Suprapubic skin (tissue), 4 donors: ENCODE data around the gene KRT23. TPM values are rescaled to one million over a fixed set of nuclear protein-coding genes. Genes with fewer than 3 reads are reported as not detected.
"Not testable (repeated sequence)": the region's sequence is repeated elsewhere in the genome, so short reads cannot be mapped to it uniquely, and the experiment has no call there.

ENCODE experiments used
- DNase-seq, 2 donors: peaks; one replicate each; pipeline ENCODE4 v3.0.0-alpha.2; 2019; ENCODE audit warnings: low spot score in 2 of 2
- H3K27ac ChIP-seq: fragments of 200-600 bp; sonication (generic); one replicate; pipeline ENCODE4 v1.5.1; 2019
- H3K27me3 ChIP-seq: fragments of 200-600 bp; sonication (generic); one replicate; pipeline ENCODE4 v1.5.1; 2019
- H3K36me3 ChIP-seq: fragments of 200-600 bp; sonication (generic); one replicate; pipeline ENCODE4 v1.5.1; 2019
- H3K4me1 ChIP-seq: fragments of 200-600 bp; sonication (generic); one replicate; pipeline ENCODE4 v1.5.1; 2019
- H3K4me3 ChIP-seq: fragments of 200-600 bp; sonication (generic); one replicate; pipeline ENCODE4 v1.5.1; 2019; ENCODE audit warnings: mild to moderate bottlenecking
- H3K9me3 ChIP-seq: fragments of 200-600 bp; sonication (generic); one replicate; pipeline ENCODE4 v1.5.1; 2019
- EP300 ChIP-seq: sonication (generic); formaldehyde crosslinking; IDR thresholded peaks from one replicate; pipeline ENCODE4 v1.6.1; 2017; ENCODE audit warnings: antibody characterized with exemption
- POLR2A ChIP-seq, 2 donors: fragments of 450-650 bp; IDR thresholded peaks; one replicate each; pipeline ENCODE4 v1.6.1; 2017; ENCODE audit warnings: antibody characterized with exemption in 2 of 2, mild to moderate bottlenecking in 2 of 2, moderate library complexity in 2 of 2
- POLR2AphosphoS5 ChIP-seq, 3 donors: sonication (generic); formaldehyde crosslinking; IDR thresholded peaks; one replicate each; pipeline ENCODE4 v1.6.1; 2017; ENCODE audit warnings: antibody characterized with exemption in 3 of 3
- WGBS: methylation state at CpG from one replicate; pipeline ENCODE4 v1.1.5; 2018; 5-methylcytosine and 5-hydroxymethylcytosine counted together
- total RNA-seq, 4 donors: library from RNA; depleted of rRNA; stranded (reverse); fragments of >200 nt; gene quantifications; one replicate each; pipeline ENCODE4 v1.1.0, GENCODE V29; 2016
- TF ChIP-seq, protein P1 (sequence below), 2 donors: fragments of 200-600 bp in 1 of 2; fragments of 450-650 bp in 1 of 2; sonication (generic) in 1 of 2; IDR thresholded peaks; one replicate each; pipeline ENCODE4 v1.5.1; 2016 to 2019; ENCODE audit warnings: antibody characterized with exemption in 2 of 2, mild to moderate bottlenecking in 1 of 2, moderate library complexity in 1 of 2

KRT23 gene
- total RNA-seq, 4 donors from 2014 or later: 84.6 to 310 (median 217) TPM

GRCh38 chr17:40932608-40933007 is 4.8 kb downstream of the KRT23 start:
- Histone ChIP-seq H3K4me1 (peaks cover 8% of the 10 kb centered on the region), H3K27me3 (peaks cover 4% of the 10 kb centered on the region), H3K4me3 (no peak overlapping the region), H3K27ac (no peak overlapping the region), H3K9me3 (no peaks in the 10 kb centered on the region), H3K36me3 (no peaks in the 10 kb centered on the region)
- no peak for TF ChIP-seq EP300
- TF ChIP-seq POLR2AphosphoS5 (IDR thresholded peaks at IDR 0.05): no peak
- no peak for TF ChIP-seq POLR2A (IDR thresholded peaks at IDR 0.05)
- TF ChIP-seq, protein P1, sequence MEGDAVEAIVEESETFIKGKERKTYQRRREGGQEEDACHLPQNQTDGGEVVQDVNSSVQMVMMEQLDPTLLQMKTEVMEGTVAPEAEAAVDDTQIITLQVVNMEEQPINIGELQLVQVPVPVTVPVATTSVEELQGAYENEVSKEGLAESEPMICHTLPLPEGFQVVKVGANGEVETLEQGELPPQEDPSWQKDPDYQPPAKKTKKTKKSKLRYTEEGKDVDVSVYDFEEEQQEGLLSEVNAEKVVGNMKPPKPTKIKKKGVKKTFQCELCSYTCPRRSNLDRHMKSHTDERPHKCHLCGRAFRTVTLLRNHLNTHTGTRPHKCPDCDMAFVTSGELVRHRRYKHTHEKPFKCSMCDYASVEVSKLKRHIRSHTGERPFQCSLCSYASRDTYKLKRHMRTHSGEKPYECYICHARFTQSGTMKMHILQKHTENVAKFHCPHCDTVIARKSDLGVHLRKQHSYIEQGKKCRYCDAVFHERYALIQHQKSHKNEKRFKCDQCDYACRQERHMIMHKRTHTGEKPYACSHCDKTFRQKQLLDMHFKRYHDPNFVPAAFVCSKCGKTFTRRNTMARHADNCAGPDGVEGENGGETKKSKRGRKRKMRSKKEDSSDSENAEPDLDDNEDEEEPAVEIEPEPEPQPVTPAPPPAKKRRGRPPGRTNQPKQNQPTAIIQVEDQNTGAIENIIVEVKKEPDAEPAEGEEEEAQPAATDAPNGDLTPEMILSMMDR (IDR thresholded peaks at IDR 0.05): no peak
- 72% methylated on average over 2 of the region's 2 CpGs for WGBS
- DNase-seq: no peak

DNA sequence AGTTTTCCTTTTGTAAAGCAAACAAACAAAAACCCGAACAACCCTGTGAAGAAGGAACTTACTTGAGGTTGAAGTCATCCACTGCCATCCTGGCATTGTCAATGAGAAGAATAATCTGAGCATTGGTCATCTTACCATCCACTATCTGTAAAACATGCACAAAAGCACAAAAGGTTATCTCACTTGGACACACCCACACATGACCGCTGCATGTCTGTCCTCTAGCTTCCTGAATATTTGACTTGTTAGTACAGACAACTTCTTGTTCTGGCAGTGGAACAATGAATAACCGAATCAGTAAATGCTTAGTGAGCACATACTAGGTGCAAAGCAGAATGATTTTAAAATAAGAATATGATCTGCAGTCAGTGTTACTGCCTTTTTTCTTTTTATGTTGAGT is 6.1 kb downstream of the KRT23 start:
- Histone ChIP-seq H3K9me3 (no peaks in the 10 kb centered on the region), H3K4me3 (no peak overlapping the region), H3K27me3 (peaks cover 1% of the 10 kb centered on the region), H3K36me3 (no peaks in the 10 kb centered on the region), H3K4me1 (no peaks in the 10 kb centered on the region), H3K27ac (no peak overlapping the region)
- 51% methylated on average over 3 of the region's 3 CpGs for WGBS
- DNase-seq: no peak
- TF ChIP-seq POLR2A (IDR thresholded peaks at IDR 0.05) (no peak), POLR2AphosphoS5 (IDR thresholded peaks at IDR 0.05) (no peak), EP300 (no peak)
- TF ChIP-seq, protein P1 (IDR thresholded peaks at IDR 0.05): no peak

- Histone ChIP-seq H3K4me3 (no peak overlapping the region), H3K27me3 (no peaks in the 10 kb centered on the region), H3K27ac (no peak overlapping the region), H3K36me3 (no peaks in the 10 kb centered on the region), H3K4me1 (peaks cover 10% of the 10 kb centered on the region), H3K9me3 (no peaks in the 10 kb centered on the region)
- WGBS: 47% methylated on average over 8 of the region's 8 CpGs
- TF ChIP-seq, protein P1 (IDR thresholded peaks at IDR 0.05): no peak
- TF ChIP-seq EP300 (no peak), POLR2A (IDR thresholded peaks at IDR 0.05) (no peak), POLR2AphosphoS5 (IDR thresholded peaks at IDR 0.05) (no peak)
- no peak for DNase-seq
These were observed 11.1 kb downstream of the KRT23 start for GRCh38 chr17:40926341-40926740.

GRCh38 chr17:40922239-40922638 is 15.2 kb downstream of the KRT23 start:
- Histone ChIP-seq H3K4me3 (no peak overlapping the region), H3K36me3 (no peaks in the 10 kb centered on the region), H3K27me3 (no peaks in the 10 kb centered on the region), H3K4me1 (peaks cover 10% of the 10 kb centered on the region), H3K27ac (peak overlapping the region; percentile 73), H3K9me3 (no peaks in the 10 kb centered on the region)
- peak in 1 of 2 donors; percentile 79 for DNase-seq
- TF ChIP-seq POLR2AphosphoS5 (IDR thresholded peaks at IDR 0.05): peak in 1 of 3 donors; percentile 42
- TF ChIP-seq, protein P1 (IDR thresholded peaks at IDR 0.05): no peak
- WGBS: 25% methylated on average over 2 of the region's 2 CpGs

- H3K4me3 ChIP-seq: no peak overlapping the region
- H3K9me3 ChIP-seq: no peaks in the 10 kb centered on the region
- 63% methylated on average over 2 of the region's 2 CpGs for WGBS
- no peaks in the 10 kb centered on the region for H3K27me3 ChIP-seq
- no peaks in the 10 kb centered on the region for H3K36me3 ChIP-seq
- peaks cover 10% of the 10 kb centered on the region for H3K4me1 ChIP-seq
- no peak overlapping the region for H3K27ac ChIP-seq
- no peak for DNase-seq
- TF ChIP-seq, protein P1 (IDR thresholded peaks at IDR 0.05): no peak
- TF ChIP-seq POLR2A (IDR thresholded peaks at IDR 0.05): no peak
- TF ChIP-seq EP300: no peak
- no peak for TF ChIP-seq POLR2AphosphoS5 (IDR thresholded peaks at IDR 0.05)
These were observed 16.4 kb downstream of the KRT23 start for GRCh38 chr17:40921026-40921425.

DNA sequence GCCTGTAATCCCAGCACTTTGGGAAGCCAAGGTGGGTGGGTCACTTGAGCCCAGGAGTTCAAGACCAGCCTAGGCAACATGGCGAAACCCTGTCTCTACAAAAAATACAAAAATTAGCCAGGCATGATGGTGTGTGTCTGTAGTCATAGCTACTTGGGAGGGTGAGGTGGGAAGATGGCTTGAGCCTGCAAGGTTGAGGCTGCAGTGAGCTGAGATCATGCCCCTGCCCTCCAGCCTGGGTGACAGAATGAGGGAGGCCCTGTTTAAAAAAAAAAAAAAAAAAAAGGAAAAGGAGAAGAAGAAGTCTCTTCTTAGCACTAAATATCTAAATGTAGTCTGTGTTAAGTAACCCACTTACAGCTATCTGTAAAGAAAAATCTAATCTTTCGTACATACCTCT is 20.3 kb downstream of the KRT23 start:
- 98% methylated on average over 2 of the region's 2 CpGs for WGBS
- not testable (repeated sequence) for H3K4me3 ChIP-seq, H3K27ac ChIP-seq

More for the DNA sequence above, 20.3 kb downstream of the KRT23 start:
- not testable (repeated sequence) for H3K27me3 ChIP-seq, DNase-seq, H3K9me3 ChIP-seq, H3K36me3 ChIP-seq
- H3K4me1 ChIP-seq: peaks cover 32% of the 10 kb centered on the region
